GM10248 (cell line): ENCODE results near the gene EHMT1.

Source experiments
- CTCF ChIA-PET: fragments of 300-600 bp; sonication (Branson Sonifier 250); formaldehyde crosslinking; extraction: SDS; loops from one replicate; lab custom pipeline; 2021; ENCODE audit warnings: antibody characterized with exemption; lab: Yijun Ruan, JAX
- POLR2A ChIA-PET: fragments of 350-650 bp; sonication (Branson Sonifier 250); formaldehyde crosslinking; extraction: SDS; loops from one replicate; lab custom pipeline; 2020; ENCODE audit warnings: antibody characterized with exemption; lab: Yijun Ruan, JAX
- DNase-seq: peaks from one replicate; pipeline ENCODE4 v3.0.0; 2012; ENCODE audit errors: extremely low spot score
- TF ChIP-seq, protein P1 (sequence below): IDR thresholded peaks from 2 replicates; pipeline ENCODE4 v1.5.1; 2012; ENCODE audit warnings: mild to moderate bottlenecking, low read depth; ENCODE audit errors: extremely low read depth, missing control alignments, control extremely low read depth

The EHMT1 gene

DNA sequence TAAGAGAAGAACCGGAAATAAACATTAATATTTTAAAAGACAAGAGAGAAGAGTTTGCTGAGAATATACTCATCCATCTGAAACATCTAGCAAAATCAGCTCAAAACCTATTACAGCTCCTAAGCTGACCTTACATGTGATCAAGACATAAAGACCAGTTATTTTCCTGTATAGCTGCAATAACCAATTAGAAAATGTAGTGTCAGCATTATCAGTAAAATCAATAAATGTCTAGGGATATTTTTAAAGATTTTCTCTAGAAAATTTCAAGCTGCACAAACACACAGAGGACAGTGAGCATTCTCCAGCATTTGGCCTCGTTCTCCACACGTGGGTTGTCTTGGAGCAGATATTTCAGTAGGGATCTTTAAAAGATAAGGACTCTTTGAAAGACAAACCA lies 131.2 kb downstream of the EHMT1 start:
- TF ChIP-seq, protein P1, sequence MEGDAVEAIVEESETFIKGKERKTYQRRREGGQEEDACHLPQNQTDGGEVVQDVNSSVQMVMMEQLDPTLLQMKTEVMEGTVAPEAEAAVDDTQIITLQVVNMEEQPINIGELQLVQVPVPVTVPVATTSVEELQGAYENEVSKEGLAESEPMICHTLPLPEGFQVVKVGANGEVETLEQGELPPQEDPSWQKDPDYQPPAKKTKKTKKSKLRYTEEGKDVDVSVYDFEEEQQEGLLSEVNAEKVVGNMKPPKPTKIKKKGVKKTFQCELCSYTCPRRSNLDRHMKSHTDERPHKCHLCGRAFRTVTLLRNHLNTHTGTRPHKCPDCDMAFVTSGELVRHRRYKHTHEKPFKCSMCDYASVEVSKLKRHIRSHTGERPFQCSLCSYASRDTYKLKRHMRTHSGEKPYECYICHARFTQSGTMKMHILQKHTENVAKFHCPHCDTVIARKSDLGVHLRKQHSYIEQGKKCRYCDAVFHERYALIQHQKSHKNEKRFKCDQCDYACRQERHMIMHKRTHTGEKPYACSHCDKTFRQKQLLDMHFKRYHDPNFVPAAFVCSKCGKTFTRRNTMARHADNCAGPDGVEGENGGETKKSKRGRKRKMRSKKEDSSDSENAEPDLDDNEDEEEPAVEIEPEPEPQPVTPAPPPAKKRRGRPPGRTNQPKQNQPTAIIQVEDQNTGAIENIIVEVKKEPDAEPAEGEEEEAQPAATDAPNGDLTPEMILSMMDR, result no peak
- CTCF ChIA-PET, result interaction anchor here (1.2 to 2.0 kb wide), 3 partner anchors 27 to 77 kb away, joined by 3 to 8 read pairs (median 3); no protein-coding TSS in a partner anchor
- no peak for DNase-seq
- POLR2A ChIA-PET, result no interaction called here

- ChIA-PET POLR2A (no interaction called here), CTCF (interaction anchor here (1.4 to 2.0 kb wide), 2 partner anchors 40 to 77 kb away, joined by 3 to 8 read pairs; no protein-coding TSS in a partner anchor)
- DNase-seq, result no peak
- TF ChIP-seq, protein P1, result no peak
These were observed 131.8 kb downstream of the EHMT1 start for GRCh38 chr9:137750566-137750965.

DNA sequence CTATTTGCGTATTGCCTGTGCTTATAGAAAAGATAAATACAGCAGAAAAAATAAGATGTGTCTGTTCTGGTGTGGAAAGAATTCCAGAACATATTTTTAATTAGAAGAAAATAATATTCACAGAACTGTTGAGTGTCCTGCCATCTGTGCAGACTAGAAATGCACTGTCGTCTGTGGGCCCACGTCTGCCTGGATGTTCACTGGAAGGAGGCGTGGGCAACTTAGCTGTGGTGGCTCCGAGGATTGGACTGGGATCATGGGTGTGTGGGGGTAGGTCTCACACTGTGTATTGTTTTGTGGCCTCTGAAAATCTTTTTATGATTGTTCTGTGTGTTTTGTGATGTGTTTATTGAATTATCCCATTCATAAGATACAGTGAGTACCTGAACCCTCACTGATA lies 132.8 kb downstream of the EHMT1 start:
- TF ChIP-seq, protein P1, result no peak
- ChIA-PET CTCF (no interaction called here), POLR2A (no interaction called here)
- no peak for DNase-seq

GRCh38 chr9:137752426-137752825 lies 133.6 kb downstream of the EHMT1 start:
- POLR2A ChIA-PET, result no interaction called here
- DNase-seq, result no peak
- TF ChIP-seq, protein P1, result no peak
- CTCF ChIA-PET, result no interaction called here

DNA sequence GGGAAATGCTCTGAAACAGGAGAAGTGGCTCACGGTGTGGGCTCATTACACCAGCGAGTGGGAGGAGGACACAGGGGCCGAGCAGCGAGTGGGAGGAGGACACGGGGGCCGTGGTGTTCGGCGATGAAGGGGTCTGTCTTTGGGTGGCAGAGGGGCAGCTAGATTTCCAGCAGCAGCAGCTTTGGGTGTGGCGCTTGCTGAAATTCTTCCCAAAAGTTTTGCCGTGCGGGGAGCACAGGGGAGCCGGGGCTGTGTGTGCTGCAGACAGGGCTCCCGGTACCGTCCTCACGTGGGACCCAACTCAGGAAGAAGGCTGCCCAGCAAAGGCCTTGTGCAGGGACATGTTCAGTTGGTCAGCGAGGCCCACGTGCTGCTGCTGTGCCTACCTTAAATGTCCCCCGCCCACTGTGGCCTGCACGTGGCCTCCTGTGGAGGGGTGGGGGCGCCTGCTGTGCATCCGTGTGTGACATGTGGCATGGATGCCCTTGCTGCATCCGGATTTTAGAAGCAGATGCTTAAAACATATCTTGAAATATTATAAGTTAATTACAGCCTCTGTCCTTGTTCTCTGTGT lies 134.5 kb downstream of the EHMT1 start:
- TF ChIP-seq, protein P1, result no peak
- ChIA-PET CTCF (no interaction called here), POLR2A (no interaction called here)
- DNase-seq, result no peak

DNA sequence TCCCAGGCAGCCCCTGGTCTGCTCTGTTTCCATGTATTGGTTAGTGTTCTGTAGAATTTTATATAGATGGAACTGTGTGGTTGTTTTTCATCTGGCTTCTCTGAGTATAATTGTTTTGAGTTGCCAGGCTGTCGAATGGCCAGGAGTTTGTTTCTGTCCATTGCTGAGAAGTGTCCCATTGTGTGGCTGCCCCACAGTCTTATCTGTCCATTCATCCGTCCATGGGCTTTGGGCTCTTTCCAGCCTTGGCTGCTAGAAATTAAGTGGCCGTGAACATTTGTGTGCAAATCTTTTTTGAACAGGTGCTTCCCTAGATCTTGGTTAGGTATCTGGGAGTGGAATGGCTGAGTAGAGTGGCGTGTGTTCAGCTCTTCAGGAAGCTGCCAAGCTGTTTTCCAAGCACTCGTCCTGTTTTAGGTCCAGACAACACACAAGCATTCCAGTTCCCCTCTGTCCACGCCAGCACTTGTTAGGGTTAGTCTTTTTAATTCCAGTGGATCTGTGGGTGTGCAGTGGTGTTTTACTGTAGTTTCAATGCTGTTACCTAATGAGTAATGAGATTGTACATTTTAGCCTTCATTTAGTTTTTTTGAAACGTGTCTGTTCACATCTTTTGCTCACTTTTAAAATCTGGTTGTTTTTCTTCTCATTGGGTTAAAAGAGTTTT lies 136.6 kb downstream of the EHMT1 start:
- CTCF ChIA-PET, result no interaction called here
- TF ChIP-seq, protein P1, result no peak
- DNase-seq, result no peak
- POLR2A ChIA-PET, result no interaction called here
